Measurements from ENCODE around the gene RNU5B-1. TPM values are rescaled to one million over a fixed set of nuclear protein-coding genes. Genes with fewer than 3 reads are reported as not detected.

Gene RNU5B-1
- polyA plus RNA-seq, 1 donor from 2014 or later = not detected

DNA sequence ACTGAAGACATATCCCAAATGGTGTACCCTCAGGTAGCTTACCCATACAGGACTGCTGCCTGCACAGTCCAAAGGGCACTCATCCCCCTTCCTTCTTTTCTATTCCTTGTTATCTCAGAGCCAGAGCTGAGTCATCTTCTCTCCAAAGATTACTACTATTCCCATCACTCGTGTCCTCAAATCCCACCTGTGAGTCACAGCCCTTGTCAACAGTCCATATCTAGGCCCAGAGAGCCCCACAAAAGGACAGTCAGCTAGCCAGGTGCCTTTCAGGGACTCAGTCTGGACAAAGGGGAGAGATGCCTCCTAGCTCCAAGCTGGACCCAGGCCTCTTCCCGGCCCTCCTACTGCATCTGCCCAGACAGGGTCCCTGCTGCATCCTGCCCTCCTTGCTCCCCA is 28.8 kb upstream of the RNU5B-1 start:
- Histone ChIP-seq H3K9me2 (ENCODE audit: insufficient read depth, low read length) (no peaks in the 10 kb centered on the region), H3K4me2 (ENCODE audit: low read length) (no peak overlapping the region), H3K27me3 (ENCODE audit: insufficient read depth, low read depth, low read length) (no peaks in the 10 kb centered on the region), H3K4me3 (ENCODE audit: low read length) (no peak overlapping the region), H3K79me2 (replicated peaks; ENCODE audit: insufficient read depth, low read length) (peaks cover 8% of the 10 kb centered on the region), H4K20me1 (ENCODE audit: insufficient read depth) (no peaks in the 10 kb centered on the region), H3F3A (ENCODE audit: insufficient read depth, low read length, poor library complexity, severe bottlenecking) (no peaks in the 10 kb centered on the region), H3K36me3 (ENCODE audit: insufficient read depth, low read length) (peaks cover 6% of the 10 kb centered on the region), H3K9me3 (ENCODE audit: low read length) (no peaks in the 10 kb centered on the region), H2AFZ (ENCODE audit: low read depth, low read length) (no peak overlapping the region), H3K27ac (ENCODE audit: low read length) (no peak overlapping the region), H3K9ac (ENCODE audit: low read length) (no peak overlapping the region)
- TF ChIP-seq TAF1 (IDR thresholded peaks at IDR 0.05; ENCODE audit: low read depth) = no peak
- TF ChIP-seq MXI1 (conservative IDR thresholded peaks at IDR 0.05; ENCODE audit: poor library complexity, severe bottlenecking) = no peak
- TF ChIP-seq SMC3 (conservative IDR thresholded peaks at IDR 0.05; ENCODE audit: poor library complexity) = no peak
- no peak for TF ChIP-seq EP300 (conservative IDR thresholded peaks at IDR 0.05; ENCODE audit: poor library complexity, severe bottlenecking)
- TF ChIP-seq RAD21 (conservative IDR thresholded peaks at IDR 0.05) = no peak
- TF ChIP-seq, protein P1, sequence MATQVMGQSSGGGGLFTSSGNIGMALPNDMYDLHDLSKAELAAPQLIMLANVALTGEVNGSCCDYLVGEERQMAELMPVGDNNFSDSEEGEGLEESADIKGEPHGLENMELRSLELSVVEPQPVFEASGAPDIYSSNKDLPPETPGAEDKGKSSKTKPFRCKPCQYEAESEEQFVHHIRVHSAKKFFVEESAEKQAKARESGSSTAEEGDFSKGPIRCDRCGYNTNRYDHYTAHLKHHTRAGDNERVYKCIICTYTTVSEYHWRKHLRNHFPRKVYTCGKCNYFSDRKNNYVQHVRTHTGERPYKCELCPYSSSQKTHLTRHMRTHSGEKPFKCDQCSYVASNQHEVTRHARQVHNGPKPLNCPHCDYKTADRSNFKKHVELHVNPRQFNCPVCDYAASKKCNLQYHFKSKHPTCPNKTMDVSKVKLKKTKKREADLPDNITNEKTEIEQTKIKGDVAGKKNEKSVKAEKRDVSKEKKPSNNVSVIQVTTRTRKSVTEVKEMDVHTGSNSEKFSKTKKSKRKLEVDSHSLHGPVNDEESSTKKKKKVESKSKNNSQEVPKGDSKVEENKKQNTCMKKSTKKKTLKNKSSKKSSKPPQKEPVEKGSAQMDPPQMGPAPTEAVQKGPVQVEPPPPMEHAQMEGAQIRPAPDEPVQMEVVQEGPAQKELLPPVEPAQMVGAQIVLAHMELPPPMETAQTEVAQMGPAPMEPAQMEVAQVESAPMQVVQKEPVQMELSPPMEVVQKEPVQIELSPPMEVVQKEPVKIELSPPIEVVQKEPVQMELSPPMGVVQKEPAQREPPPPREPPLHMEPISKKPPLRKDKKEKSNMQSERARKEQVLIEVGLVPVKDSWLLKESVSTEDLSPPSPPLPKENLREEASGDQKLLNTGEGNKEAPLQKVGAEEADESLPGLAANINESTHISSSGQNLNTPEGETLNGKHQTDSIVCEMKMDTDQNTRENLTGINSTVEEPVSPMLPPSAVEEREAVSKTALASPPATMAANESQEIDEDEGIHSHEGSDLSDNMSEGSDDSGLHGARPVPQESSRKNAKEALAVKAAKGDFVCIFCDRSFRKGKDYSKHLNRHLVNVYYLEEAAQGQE (IDR thresholded peaks at IDR 0.05; ENCODE audit: borderline replicate concordance) = no peak
- TF ChIP-seq POLR2AphosphoS5 (IDR thresholded peaks at IDR 0.05) = no peak
- TF ChIP-seq, protein P2, sequence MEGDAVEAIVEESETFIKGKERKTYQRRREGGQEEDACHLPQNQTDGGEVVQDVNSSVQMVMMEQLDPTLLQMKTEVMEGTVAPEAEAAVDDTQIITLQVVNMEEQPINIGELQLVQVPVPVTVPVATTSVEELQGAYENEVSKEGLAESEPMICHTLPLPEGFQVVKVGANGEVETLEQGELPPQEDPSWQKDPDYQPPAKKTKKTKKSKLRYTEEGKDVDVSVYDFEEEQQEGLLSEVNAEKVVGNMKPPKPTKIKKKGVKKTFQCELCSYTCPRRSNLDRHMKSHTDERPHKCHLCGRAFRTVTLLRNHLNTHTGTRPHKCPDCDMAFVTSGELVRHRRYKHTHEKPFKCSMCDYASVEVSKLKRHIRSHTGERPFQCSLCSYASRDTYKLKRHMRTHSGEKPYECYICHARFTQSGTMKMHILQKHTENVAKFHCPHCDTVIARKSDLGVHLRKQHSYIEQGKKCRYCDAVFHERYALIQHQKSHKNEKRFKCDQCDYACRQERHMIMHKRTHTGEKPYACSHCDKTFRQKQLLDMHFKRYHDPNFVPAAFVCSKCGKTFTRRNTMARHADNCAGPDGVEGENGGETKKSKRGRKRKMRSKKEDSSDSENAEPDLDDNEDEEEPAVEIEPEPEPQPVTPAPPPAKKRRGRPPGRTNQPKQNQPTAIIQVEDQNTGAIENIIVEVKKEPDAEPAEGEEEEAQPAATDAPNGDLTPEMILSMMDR (IDR thresholded peaks at IDR 0.05; ENCODE audit: poor library complexity, severe bottlenecking) = no peak
- no peak for TF ChIP-seq EZH2 (IDR thresholded peaks at IDR 0.05; ENCODE audit: borderline replicate concordance, insufficient read depth, low read length, poor library complexity, severe bottlenecking)

DNA sequence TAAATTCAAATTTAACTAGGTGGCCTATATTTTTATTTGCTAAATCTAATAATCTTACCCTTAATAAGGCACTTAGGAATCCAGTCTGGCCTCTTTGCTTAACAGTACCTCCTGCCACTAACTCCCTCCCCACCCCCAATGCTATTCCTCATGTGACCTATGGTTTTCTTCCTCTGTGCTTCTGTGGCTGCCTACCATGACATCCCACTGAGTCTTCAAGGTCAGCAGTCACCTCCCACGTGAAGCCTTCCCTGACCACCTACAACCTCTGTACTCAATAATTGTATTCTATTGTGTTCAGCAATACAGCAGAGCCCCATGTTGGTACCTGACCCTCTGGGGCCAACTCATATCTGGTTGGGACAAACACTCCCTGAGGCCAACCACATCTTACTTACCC is 27.5 kb upstream of the RNU5B-1 start:
- H3F3A ChIP-seq (ENCODE audit: insufficient read depth, low read length, poor library complexity, severe bottlenecking) = no peaks in the 10 kb centered on the region
- H4K20me1 ChIP-seq (ENCODE audit: insufficient read depth) = no peaks in the 10 kb centered on the region
- H3K4me2 ChIP-seq (ENCODE audit: low read length) = no peak overlapping the region
- H3K9ac ChIP-seq (ENCODE audit: low read length) = no peak overlapping the region
- TF ChIP-seq RAD21 (conservative IDR thresholded peaks at IDR 0.05) = no peak
- TF ChIP-seq, protein P1 (IDR thresholded peaks at IDR 0.05; ENCODE audit: borderline replicate concordance) = no peak
- no peak for TF ChIP-seq TAF1 (IDR thresholded peaks at IDR 0.05; ENCODE audit: low read depth)
- TF ChIP-seq, protein P2 (IDR thresholded peaks at IDR 0.05; ENCODE audit: poor library complexity, severe bottlenecking) = no peak
- no peak for TF ChIP-seq EZH2 (IDR thresholded peaks at IDR 0.05; ENCODE audit: borderline replicate concordance, insufficient read depth, low read length, poor library complexity, severe bottlenecking)
- no peak for TF ChIP-seq SMC3 (conservative IDR thresholded peaks at IDR 0.05; ENCODE audit: poor library complexity)
- TF ChIP-seq POLR2AphosphoS5 (IDR thresholded peaks at IDR 0.05) = no peak
- no peak for TF ChIP-seq EP300 (conservative IDR thresholded peaks at IDR 0.05; ENCODE audit: poor library complexity, severe bottlenecking)
- no peak for TF ChIP-seq MXI1 (conservative IDR thresholded peaks at IDR 0.05; ENCODE audit: poor library complexity, severe bottlenecking)
- H3K27me3 ChIP-seq (ENCODE audit: insufficient read depth, low read depth, low read length) = no peaks in the 10 kb centered on the region
- no peaks in the 10 kb centered on the region for H3K9me2 ChIP-seq (ENCODE audit: insufficient read depth, low read length)
- H3K4me3 ChIP-seq (ENCODE audit: low read length) = no peak overlapping the region
- H3K36me3 ChIP-seq (ENCODE audit: insufficient read depth, low read length) = peaks cover 6% of the 10 kb centered on the region
- peaks cover 8% of the 10 kb centered on the region for H3K79me2 ChIP-seq (replicated peaks; ENCODE audit: insufficient read depth, low read length)
- no peak overlapping the region for H3K27ac ChIP-seq (ENCODE audit: low read length)
- H3K9me3 ChIP-seq (ENCODE audit: low read length) = no peaks in the 10 kb centered on the region
- no peak overlapping the region for H2AFZ ChIP-seq (ENCODE audit: low read depth, low read length)
